ENCODE data around the gene DUSP28. TPM values are rescaled to one million over a fixed set of nuclear protein-coding genes. Genes with fewer than 3 reads are reported as not detected.
A peak's percentile ranks its signal among the peaks of the same experiment; 100 is the strongest.

The DUSP28 gene
- total and polyA plus RNA-seq, 10 of the 15 experiments (the other 5 are each of a cell fraction or from before 2014, with no cell fraction given) = 2.5 to 12.5 (median 6.4) TPM

DNA sequence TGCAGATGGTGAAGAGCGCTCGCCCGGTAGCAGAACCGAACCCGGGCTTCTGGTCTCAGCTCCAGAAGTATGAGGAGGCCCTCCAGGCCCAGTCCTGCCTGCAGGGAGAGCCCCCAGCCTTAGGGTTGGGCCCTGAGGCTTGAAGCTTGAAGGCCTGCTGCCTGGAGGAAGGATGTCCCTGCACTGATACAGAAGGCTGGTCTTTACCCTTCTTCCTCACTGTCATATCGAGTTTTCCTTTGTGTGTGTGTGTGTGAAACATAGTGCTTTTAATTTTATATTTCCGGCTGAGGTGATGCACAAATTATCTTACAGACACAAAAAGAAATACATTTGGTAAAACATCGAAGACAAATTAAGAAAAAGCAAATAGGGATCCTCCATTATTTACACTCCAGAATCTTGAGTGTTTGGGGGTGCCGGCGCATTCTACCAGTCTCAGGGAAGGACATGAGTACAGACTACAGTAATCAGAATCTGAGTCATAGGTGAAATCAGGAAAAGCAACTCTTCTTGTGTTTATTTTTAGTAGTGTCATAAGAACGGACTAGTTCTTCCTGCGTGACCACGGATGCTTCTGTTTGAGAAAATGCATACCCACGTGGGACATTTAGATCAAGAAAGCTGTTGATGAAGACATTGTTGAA is 1.3 kb downstream of the DUSP28 start (continued):
- TF ChIP-seq POLR2AphosphoS5 (IDR thresholded peaks at IDR 0.05; ENCODE audit: low read length) (no peak; the same call in 1 of the 2 replicates), ZSCAN29 (IDR thresholded peaks at IDR 0.05) (no peak), SIN3A (IDR thresholded peaks at IDR 0.05; ENCODE audit: low read depth, low read length) (no peak), BHLHE40 (IDR thresholded peaks at IDR 0.05; ENCODE audit: borderline replicate concordance in 1 of 2, low read depth in 2 of 2, low read length in 1 of 2) (no peak; a peak in 1 of 4 replicates), CREM (IDR thresholded peaks at IDR 0.05; ENCODE audit: low read depth) (no peak; the same call in 1 of the 2 replicates), JUNB (IDR thresholded peaks at IDR 0.05) (peak; percentile 60), ATF7 (IDR thresholded peaks at IDR 0.05; ENCODE audit: low read depth) (peak; percentile 42; the same call in 1 of the 2 replicates), MEF2B (IDR thresholded peaks at IDR 0.05; ENCODE audit: partially characterized antibody, poor library complexity, severe bottlenecking) (peak; percentile 46), SRF (IDR thresholded peaks at IDR 0.05; ENCODE audit: low read depth in 2 of 2, low read length in 2 of 2) (no peak), EP300 (IDR thresholded peaks at IDR 0.05; ENCODE audit: borderline replicate concordance in 1 of 2, control insufficient read depth in 1 of 2, low read depth in 2 of 2, low read length in 2 of 2) (0 out of 4 replicates have a peak, but pooled peaks of 1 of the 2 experiments have one; percentile 41), FOXK2 (IDR thresholded peaks at IDR 0.05) (no peak), ELK1 (IDR thresholded peaks at IDR 0.05; ENCODE audit: low read depth, low read length) (no peak), SREBF2 (IDR thresholded peaks at IDR 0.05; ENCODE audit: low read length) (no peak), WRNIP1 (IDR thresholded peaks at IDR 0.05; ENCODE audit: borderline replicate concordance, low read depth, low read length) (no peak), SUZ12 (IDR thresholded peaks at IDR 0.05; ENCODE audit: unreplicated experiment) (no peak), ZNF217 (IDR thresholded peaks at IDR 0.05) (no peak), CEBPZ (IDR thresholded peaks at IDR 0.05; ENCODE audit: low read depth, low read length) (no peak), USF2 (IDR thresholded peaks at IDR 0.05; ENCODE audit: borderline replicate concordance, low read depth, low read length) (no peak; the same call in 1 of the 2 replicates), CREB1 (IDR thresholded peaks at IDR 0.05; ENCODE audit: low read depth) (no peak), SUPT20H (IDR thresholded peaks at IDR 0.05; ENCODE audit: borderline replicate concordance, control insufficient read depth, low read depth, low read length) (no peak), ZBTB4 (CRISPR knock-in tag; IDR thresholded peaks at IDR 0.05) (no peak), SPI1 (IDR thresholded peaks at IDR 0.05; ENCODE audit: borderline replicate concordance, insufficient read depth, low read depth, low read length) (no peak)
